Nephron progenitor cell (in vitro differentiated cells): ENCODE measurements around the gene CCDC86.

Experiments used
- DNase-seq: peaks from one replicate; pipeline ENCODE4 v3.0.0; 2021
- H3K27ac Mint-ChIP-seq: 2 replicates; pipeline ENCODE4 v1.8.0; 2021; ENCODE audit warnings: mild to moderate bottlenecking, moderate library complexity, mixed read lengths
- H3K27me3 Mint-ChIP-seq: 2 replicates; pipeline ENCODE4 v1.8.0; 2021; ENCODE audit warnings: mild to moderate bottlenecking, low read depth, mixed read lengths; ENCODE audit not compliant: poor library complexity
- H3K36me3 Mint-ChIP-seq: 2 replicates; pipeline ENCODE4 v1.8.0; 2021; ENCODE audit warnings: low read depth, mixed read lengths
- H3K4me1 Mint-ChIP-seq: 2 replicates; pipeline ENCODE4 v1.8.0; 2021; ENCODE audit warnings: mixed read lengths
- H3K4me3 Mint-ChIP-seq: 2 replicates; pipeline ENCODE4 v1.8.0; 2021; ENCODE audit warnings: mild to moderate bottlenecking, moderate library complexity, mixed read lengths
- H3K9me3 Mint-ChIP-seq: 2 replicates; pipeline ENCODE4 v1.8.0; 2021; ENCODE audit warnings: mild to moderate bottlenecking, moderate library complexity, mixed read lengths
- CTCF ChIP-seq: fragments of 200-600 bp; sonication (generic); IDR thresholded peaks from 2 replicates; pipeline ENCODE4 v1.5.0; 2021; ENCODE audit warnings: antibody characterized with exemption

The CCDC86 gene

GRCh38 chr11:60852982-60853950 lies 11.4 kb downstream of the CCDC86 start:
- Mint-ChIP-seq H3K9me3 (no peaks in the 10 kb centered on the region), H3K36me3 (peaks cover 13% of the 10 kb centered on the region), H3K4me3 (no peak overlapping the region), H3K27me3 (peaks cover 3% of the 10 kb centered on the region), H3K27ac (no peak overlapping the region), H3K4me1 (peaks cover 39% of the 10 kb centered on the region)
- DNase-seq, result no peak
- TF ChIP-seq CTCF, result no peak

GRCh38 chr11:60854140-60854846 lies 12.4 kb downstream of the CCDC86 start:
- no peak for DNase-seq
- Mint-ChIP-seq H3K27ac (no peak overlapping the region), H3K4me3 (no peak overlapping the region), H3K27me3 (peaks cover 3% of the 10 kb centered on the region), H3K4me1 (peaks cover 37% of the 10 kb centered on the region), H3K36me3 (peaks cover 13% of the 10 kb centered on the region), H3K9me3 (no peaks in the 10 kb centered on the region)
- TF ChIP-seq CTCF, result no peak

GRCh38 chr11:60854847-60855725 lies 13.2 kb downstream of the CCDC86 start:
- Mint-ChIP-seq H3K27me3 (peaks cover 3% of the 10 kb centered on the region), H3K36me3 (peaks cover 13% of the 10 kb centered on the region), H3K4me1 (peaks cover 39% of the 10 kb centered on the region), H3K4me3 (no peak overlapping the region), H3K9me3 (no peaks in the 10 kb centered on the region), H3K27ac (peak overlapping the region; percentile 67)
- no peak for DNase-seq
- no peak for TF ChIP-seq CTCF

GRCh38 chr11:60855726-60856633 lies 14.1 kb downstream of the CCDC86 start, which contains the start of gene PTGDR2:
Gene PTGDR2, minus strand, starts transcription at chr11:60855950. Its CDS starts 2,228 bp downstream, at chr11:60853722.
- H3K27ac Mint-ChIP-seq, result peak within 1 kb of the TSS; percentile 70
- peaks cover 3% of the 10 kb centered on the region for H3K27me3 Mint-ChIP-seq
- no peak within 1 kb of the TSS for H3K4me3 Mint-ChIP-seq
- DNase-seq, result no peak
- TF ChIP-seq CTCF, result no peak
- no peaks in the 10 kb centered on the region for H3K9me3 Mint-ChIP-seq
- peaks cover 7% of the 10 kb centered on the region for H3K36me3 Mint-ChIP-seq
- H3K4me1 Mint-ChIP-seq, result peaks cover 39% of the 10 kb centered on the region
